GM19467 (cell line): ENCODE results near the gene CRTAC1.

Experiments used
- ATAC-seq: cut with Tn5 transposase; IDR thresholded peaks from one replicate; pipeline ENCODE4 v1.9.1; 2021; ENCODE audit warnings: mild to moderate bottlenecking, moderate library complexity; ENCODE audit not compliant: unreplicated experiment

CRTAC1 gene

GRCh38 chr10:97903128-97904017, 127.0 kb downstream of the CRTAC1 start:
- no peak for ATAC-seq

GRCh38 chr10:97901381-97901780, 129.0 kb downstream of the CRTAC1 start:
- no peak for ATAC-seq

- ATAC-seq = no peak
Observed at GRCh38 chr10:97898429-97898828, 132.0 kb downstream of the CRTAC1 start.

GRCh38 chr10:97896756-97897358, 133.6 kb downstream of the CRTAC1 start:
- no peak for ATAC-seq

- ATAC-seq = no peak
Observed at GRCh38 chr10:97895915-97896314, 134.5 kb downstream of the CRTAC1 start.

GRCh38 chr10:97895084-97895483, 135.3 kb downstream of the CRTAC1 start:
- ATAC-seq = no peak

GRCh38 chr10:97894092-97894491, 136.3 kb downstream of the CRTAC1 start:
- no peak for ATAC-seq

- no peak for ATAC-seq
Observed at GRCh38 chr10:97892939-97893338, 137.5 kb downstream of the CRTAC1 start.

GRCh38 chr10:97892506-97892905, 137.9 kb downstream of the CRTAC1 start:
- no peak for ATAC-seq

GRCh38 chr10:97891497-97892167, 138.8 kb downstream of the CRTAC1 start:
- ATAC-seq = no peak

GRCh38 chr10:97889461-97890265, 140.8 kb downstream of the CRTAC1 start:
- ATAC-seq = no peak

- ATAC-seq = no peak
Observed at GRCh38 chr10:97888641-97889262, 141.7 kb downstream of the CRTAC1 start.

GRCh38 chr10:97888134-97888533, 142.3 kb downstream of the CRTAC1 start:
- no peak for ATAC-seq

GRCh38 chr10:97887399-97887798, 143.0 kb downstream of the CRTAC1 start:
- ATAC-seq = no peak

GRCh38 chr10:97886286-97886685, 144.1 kb downstream of the CRTAC1 start:
- no peak for ATAC-seq

- no peak for ATAC-seq
Observed at GRCh38 chr10:97883092-97883485, 147.3 kb downstream of the CRTAC1 start.

- ATAC-seq = no peak
Observed at GRCh38 chr10:97882142-97883091, 148.0 kb downstream of the CRTAC1 start.

GRCh38 chr10:97880109-97880508, 150.3 kb downstream of the CRTAC1 start:
- no peak for ATAC-seq

- no peak for ATAC-seq
Observed at GRCh38 chr10:97879241-97879640, 151.2 kb downstream of the CRTAC1 start.
